ENCODE data around the gene FBXL14. TPM values are rescaled to one million over a fixed set of nuclear protein-coding genes. Genes with fewer than 3 reads are reported as not detected.

Gene FBXL14
- total and polyA plus RNA-seq, 4 donors, result 0.67 to 7.5 (median 4.9) TPM

DNA sequence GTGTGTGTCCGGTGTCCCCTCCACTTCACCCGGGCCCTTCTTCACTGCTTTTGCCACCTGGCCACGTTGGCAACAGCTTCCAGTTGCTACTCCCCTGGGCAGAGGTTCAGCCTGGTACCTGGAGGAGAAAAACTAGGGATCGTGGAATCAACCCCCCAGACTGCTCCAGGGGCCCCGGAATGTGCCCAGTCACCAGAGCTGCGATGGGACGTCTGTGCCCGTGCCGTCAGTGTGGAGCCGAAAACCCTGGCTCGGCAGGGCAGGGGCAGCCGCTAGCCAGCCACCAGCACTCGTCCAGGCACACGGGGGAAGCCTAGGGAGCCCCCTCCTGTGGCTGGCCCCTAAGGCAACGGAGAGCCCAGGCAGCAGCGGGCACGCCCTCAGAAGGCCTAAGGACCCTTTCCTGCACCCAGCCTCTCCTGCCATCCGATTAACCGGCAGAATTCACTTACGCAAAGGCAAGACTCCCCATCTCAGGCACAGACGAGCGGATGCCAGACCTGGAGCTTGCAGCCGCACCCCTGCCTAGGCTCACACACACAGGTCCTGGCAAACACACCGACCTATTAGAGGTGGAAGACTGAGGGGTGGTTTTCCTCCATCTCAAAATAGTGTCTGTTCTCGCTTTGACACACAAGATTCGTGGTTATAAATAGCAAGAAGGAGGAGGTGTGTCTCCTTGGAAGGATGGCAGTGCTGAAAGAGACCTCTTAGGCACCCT lies 62.6 kb downstream of the FBXL14 start:
- H3K27ac ChIP-seq (ENCODE audit: low read depth in 1 of 2, low read length in 2 of 2), result no peak overlapping the region
- H3K36me3 ChIP-seq (ENCODE audit: control insufficient read depth in 4 of 4, insufficient read depth in 3 of 4, low read depth in 1 of 4, low read length in 3 of 4), result no peaks in the 10 kb centered on the region
- no peak overlapping the region for H3K9ac ChIP-seq (ENCODE audit: low read depth in 1 of 2, low read length in 2 of 2)
- DNase-seq (ENCODE audit: low spot score), result no peak
- peaks cover 0 to 16% (median under 1%) of the 10 kb centered on the region in 4 donors for H3K27me3 ChIP-seq (ENCODE audit: control insufficient read depth in 4 of 4, insufficient read depth in 4 of 4, low read length in 3 of 4)
- peak overlapping the region in 1 of 3 donors; percentile 60 for H3K4me3 ChIP-seq (ENCODE audit: low read depth in 1 of 3, low read length in 3 of 3)
- no peaks in the 10 kb centered on the region for H3K9me3 ChIP-seq (ENCODE audit: control insufficient read depth in 4 of 4, low read length in 3 of 4)
- TF ChIP-seq EGR1 (IDR thresholded peaks at IDR 0.05; ENCODE audit: low read depth in 2 of 2), result no peak
- TF ChIP-seq, protein P1, sequence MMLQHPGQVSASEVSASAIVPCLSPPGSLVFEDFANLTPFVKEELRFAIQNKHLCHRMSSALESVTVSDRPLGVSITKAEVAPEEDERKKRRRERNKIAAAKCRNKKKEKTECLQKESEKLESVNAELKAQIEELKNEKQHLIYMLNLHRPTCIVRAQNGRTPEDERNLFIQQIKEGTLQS (IDR thresholded peaks at IDR 0.05), result no peak
- TF ChIP-seq, protein P2, sequence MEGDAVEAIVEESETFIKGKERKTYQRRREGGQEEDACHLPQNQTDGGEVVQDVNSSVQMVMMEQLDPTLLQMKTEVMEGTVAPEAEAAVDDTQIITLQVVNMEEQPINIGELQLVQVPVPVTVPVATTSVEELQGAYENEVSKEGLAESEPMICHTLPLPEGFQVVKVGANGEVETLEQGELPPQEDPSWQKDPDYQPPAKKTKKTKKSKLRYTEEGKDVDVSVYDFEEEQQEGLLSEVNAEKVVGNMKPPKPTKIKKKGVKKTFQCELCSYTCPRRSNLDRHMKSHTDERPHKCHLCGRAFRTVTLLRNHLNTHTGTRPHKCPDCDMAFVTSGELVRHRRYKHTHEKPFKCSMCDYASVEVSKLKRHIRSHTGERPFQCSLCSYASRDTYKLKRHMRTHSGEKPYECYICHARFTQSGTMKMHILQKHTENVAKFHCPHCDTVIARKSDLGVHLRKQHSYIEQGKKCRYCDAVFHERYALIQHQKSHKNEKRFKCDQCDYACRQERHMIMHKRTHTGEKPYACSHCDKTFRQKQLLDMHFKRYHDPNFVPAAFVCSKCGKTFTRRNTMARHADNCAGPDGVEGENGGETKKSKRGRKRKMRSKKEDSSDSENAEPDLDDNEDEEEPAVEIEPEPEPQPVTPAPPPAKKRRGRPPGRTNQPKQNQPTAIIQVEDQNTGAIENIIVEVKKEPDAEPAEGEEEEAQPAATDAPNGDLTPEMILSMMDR (IDR thresholded peaks at IDR 0.05; ENCODE audit: low read depth, low read length, missing input control), result no peak
- no peak for TF ChIP-seq HNF4A (conservative IDR thresholded peaks at IDR 0.05)
- 42% methylated on average over 26 of the region's 26 CpGs for WGBS
- H3K4me1 ChIP-seq (ENCODE audit: control insufficient read depth in 4 of 4, insufficient read depth in 4 of 4, low read length in 3 of 4), result peaks cover 0 to 12% (median 8%) of the 10 kb centered on the region in 4 donors

DNA sequence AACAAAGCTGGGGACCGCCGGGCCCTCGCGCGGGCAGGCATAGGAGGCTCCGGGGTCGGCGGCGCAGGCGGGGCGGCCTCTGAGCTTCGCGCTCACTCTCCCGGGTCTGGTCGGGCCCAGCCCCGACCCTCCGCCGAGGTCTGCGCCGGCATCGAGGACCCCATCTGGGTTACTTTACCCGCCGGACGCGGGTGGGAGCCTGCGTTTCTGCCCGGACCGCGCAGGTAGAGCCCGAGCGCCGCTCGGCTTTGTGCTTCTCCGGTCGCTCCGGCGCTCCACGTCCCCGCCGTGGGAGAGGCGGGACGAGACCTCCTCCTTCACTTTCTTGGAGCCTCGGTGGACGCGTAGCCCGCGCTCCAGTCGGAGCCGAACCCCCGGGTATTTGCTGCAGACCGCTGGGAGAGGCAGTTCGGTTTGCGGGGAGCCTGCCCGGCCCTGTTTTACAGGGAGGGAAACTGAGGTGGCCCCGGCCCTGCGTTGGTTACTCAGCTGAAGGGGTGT lies 63.2 kb downstream of the FBXL14 start:
- Histone ChIP-seq H3K4me1 (ENCODE audit: control insufficient read depth in 4 of 4, insufficient read depth in 4 of 4, low read length in 3 of 4) (peaks cover 0 to 12% (median 8%) of the 10 kb centered on the region in 4 donors), H3K27me3 (ENCODE audit: control insufficient read depth in 4 of 4, insufficient read depth in 4 of 4, low read length in 3 of 4) (peaks cover 0 to 13% (median under 1%) of the 10 kb centered on the region in 4 donors), H3K9me3 (ENCODE audit: control insufficient read depth in 4 of 4, low read length in 3 of 4) (no peaks in the 10 kb centered on the region), H3K36me3 (ENCODE audit: control insufficient read depth in 4 of 4, insufficient read depth in 3 of 4, low read depth in 1 of 4, low read length in 3 of 4) (no peaks in the 10 kb centered on the region), H3K4me3 (ENCODE audit: low read depth in 1 of 3, low read length in 3 of 3) (peak overlapping the region in 2 of 3 donors; percentile 22 to 60), H3K9ac (ENCODE audit: low read depth in 1 of 2, low read length in 2 of 2) (no peak overlapping the region), H3K27ac (ENCODE audit: low read depth in 1 of 2, low read length in 2 of 2) (no peak overlapping the region)
- TF ChIP-seq JUND (IDR thresholded peaks at IDR 0.05), result no peak
- TF ChIP-seq TAF1 (conservative IDR thresholded peaks at IDR 0.05), result no peak
- TF ChIP-seq, protein P2 (IDR thresholded peaks at IDR 0.05; ENCODE audit: low read depth, low read length, missing input control), result no peak
- TF ChIP-seq HNF4A (conservative IDR thresholded peaks at IDR 0.05), result no peak
- TF ChIP-seq YY1 (IDR thresholded peaks at IDR 0.05), result no peak
- TF ChIP-seq FOXA2 (IDR thresholded peaks at IDR 0.05), result no peak
- TF ChIP-seq RAD21 (IDR thresholded peaks at IDR 0.05), result no peak
- TF ChIP-seq GABPA (IDR thresholded peaks at IDR 0.05 in 1 of 2, conservative IDR thresholded peaks at IDR 0.05 in 1 of 2), result no peak
- TF ChIP-seq NR2F2 (IDR thresholded peaks at IDR 0.05), result no peak
- TF ChIP-seq HNF4G (IDR thresholded peaks at IDR 0.05), result no peak
- no peak for TF ChIP-seq EGR1 (IDR thresholded peaks at IDR 0.05; ENCODE audit: low read depth in 2 of 2)
- no peak for TF ChIP-seq SP1 (IDR thresholded peaks at IDR 0.05)
- no peak for DNase-seq (ENCODE audit: low spot score)
- 3% methylated on average over 56 of the region's 56 CpGs for WGBS
